Islet precursor cell (in vitro differentiated cells): Measurements from ENCODE around the gene ELK1.

ENCODE experiments used
- DNase-seq: peaks from one replicate; pipeline ENCODE4 v3.0.0-alpha.2; 2018

The ELK1 gene

DNA sequence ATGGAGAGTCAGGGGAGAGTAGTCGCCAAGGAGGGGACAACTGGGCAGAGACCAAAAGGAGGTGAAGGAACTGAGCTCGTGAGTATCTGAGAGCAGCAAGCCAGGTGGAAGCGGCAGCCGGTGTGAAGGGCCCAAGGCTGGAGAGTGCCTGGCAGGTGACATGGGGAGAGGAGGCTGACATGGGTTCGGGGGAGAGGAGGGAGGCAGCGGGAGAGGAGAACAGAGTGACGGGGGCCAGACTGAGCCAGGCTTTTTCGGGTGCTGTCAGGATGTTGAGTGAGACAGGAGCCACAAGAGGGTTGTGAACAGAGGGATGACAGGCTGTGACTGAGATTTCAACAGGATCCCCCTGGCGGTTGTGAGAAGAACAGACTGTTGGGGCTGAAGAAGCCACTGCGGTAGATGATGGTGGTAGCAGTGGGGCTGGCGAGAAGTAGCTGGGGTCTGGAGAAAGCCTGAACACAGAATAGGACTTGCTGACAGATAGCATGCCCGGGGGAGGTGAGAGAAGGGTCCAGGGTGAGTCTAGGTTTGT is 5.7 kb downstream of the ELK1 start:
- DNase-seq, result peak; percentile 68

- no peak for DNase-seq
Observed at GRCh38 chrX:47643926-47644325, 6.4 kb downstream of the ELK1 start.

- DNase-seq, result no peak
Observed at GRCh38 chrX:47638816-47639215, 11.5 kb downstream of the ELK1 start.

DNA sequence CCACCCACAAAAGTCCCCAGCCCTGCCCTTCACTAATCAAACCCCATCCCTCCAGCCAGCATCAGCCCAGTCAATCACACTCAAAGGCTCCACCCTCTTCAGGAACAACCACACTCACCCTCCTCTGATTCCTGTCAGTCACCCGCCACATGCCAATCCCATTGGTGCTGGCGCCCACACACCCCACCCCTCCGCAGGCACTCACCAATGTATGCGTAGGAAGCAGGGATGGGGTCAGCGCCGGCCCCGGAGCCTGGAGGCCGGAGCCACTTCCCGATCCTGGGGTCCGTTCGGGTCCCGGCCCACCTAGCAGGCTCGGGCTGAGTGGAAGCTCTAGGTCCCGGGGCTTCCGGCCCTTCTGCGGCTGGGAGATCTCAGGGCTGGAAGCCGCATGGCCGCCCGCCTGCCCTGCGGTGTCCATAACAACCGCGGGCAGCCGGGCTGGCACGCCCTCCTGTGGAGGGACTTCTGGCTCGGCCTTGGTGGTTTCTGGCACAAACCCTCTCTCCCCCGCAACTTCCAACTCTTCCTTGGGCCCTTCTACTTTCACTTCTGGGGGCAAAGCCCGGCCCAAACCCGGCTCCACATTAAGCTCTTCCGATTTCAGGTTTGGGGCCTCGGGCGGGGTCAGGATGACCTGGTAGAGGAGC is 12.7 kb downstream of the ELK1 start:
- peak; percentile 87 for DNase-seq

GRCh38 chrX:47634871-47635575 is 15.3 kb downstream of the ELK1 start:
- DNase-seq, result no peak

DNA sequence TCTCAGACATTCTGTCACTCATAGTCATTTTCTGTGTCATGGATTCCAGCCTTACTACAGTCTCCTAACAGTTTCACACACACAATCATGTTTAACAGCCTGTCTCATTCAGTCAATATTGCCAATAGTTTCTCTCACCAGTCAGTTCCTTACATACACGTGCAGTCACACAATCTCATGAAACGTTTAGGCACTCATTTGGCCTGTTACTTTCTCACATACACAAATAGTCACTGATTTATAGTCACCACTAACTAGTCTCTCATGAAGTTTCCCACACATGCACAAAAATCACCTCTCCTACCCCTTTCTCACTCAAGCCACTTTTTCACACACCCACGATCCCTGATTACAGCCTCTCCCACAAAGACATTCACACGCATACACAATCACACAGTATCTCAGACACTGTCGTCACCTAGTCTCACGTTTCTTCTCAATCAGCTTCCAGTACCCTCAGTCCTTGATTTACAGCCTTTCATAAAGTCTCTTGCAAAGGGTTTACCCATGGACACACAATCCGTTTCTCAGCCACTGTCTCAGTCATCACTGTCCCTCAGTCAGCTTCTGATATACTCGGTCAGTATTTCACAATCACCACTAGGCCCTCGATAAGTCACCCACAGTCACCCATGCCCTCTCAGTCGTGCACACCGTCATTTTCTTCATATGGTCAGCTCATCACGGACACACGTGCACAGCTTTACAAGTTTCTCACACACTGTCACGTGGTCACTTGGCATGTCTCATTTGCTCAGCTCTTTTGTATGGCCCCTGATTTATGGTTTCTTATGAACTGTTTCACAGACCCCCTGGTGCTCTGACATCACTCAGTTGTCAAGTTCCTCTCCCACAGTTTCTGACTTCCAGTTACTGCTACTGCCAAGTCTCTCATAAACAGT is 16.4 kb downstream of the ELK1 start:
- DNase-seq, result no peak

DNA sequence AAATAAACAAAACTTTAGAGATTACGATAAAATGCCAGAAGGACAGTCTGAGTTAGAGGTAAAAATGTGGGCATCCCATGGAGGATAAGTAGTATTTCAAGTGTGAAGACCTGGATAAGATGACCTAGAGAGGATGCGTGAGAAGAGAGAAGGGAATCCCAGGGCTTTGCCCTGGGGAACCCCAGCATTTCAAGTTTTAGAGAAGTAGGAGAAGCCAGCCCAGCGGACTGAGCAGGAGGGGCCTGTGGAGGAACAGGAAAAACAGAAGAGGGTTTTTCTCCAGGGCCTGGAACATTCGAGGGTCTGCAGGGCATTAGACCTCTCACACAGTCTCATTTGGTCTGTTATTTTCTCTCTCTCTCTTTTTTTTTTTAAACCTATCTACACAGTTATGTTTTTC is 17.7 kb downstream of the ELK1 start:
- no peak for DNase-seq

DNA sequence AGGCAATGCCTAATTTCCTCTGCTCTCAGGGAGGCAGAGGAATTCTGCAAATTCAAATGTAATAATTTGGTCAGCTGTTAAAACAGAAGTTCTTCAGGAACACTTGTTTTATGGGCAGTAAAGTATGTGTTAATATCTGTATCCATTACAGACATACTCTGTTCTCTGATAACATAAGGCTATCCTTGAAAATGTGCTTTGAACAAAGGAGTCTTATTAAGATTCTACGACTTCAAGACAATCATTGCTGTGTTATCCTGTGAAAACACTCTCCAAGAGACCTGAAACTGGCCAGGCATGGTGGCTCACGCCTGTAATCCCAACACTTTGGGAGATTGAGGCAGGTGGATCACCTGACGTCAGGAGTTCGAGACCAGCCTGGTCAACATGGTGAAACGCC is 18.7 kb downstream of the ELK1 start:
- DNase-seq, result no peak

- no peak for DNase-seq
Observed at GRCh38 chrX:47629419-47630200, 20.8 kb downstream of the ELK1 start, which contains the start of gene CFP. CFP (minus strand) TSS chrX:47629930; CDS start chrX:47629844, 86 bp downstream.

- DNase-seq, result no peak
Observed at GRCh38 chrX:47628982-47629381, 21.4 kb downstream of the ELK1 start.

DNA sequence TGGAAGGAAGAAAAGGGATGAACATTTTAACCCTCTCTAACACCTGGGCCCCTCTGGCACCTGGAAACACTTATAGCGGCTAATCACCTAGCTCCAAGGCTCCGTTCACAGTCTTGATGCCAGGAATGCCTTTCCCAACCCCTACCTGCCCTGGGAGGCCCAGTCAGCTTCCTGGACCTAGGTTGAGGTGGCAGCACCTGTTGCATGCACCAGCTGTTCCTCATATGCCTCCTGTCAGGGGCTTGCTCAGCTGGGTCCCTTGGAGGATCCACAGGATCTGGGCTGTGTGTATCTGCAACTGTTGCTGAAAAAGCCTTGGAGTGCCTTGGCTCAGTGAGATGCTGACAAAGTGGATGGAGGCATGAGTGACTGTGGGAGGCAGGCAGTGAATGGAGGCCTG is 25.0 kb downstream of the ELK1 start:
- no peak for DNase-seq

DNA sequence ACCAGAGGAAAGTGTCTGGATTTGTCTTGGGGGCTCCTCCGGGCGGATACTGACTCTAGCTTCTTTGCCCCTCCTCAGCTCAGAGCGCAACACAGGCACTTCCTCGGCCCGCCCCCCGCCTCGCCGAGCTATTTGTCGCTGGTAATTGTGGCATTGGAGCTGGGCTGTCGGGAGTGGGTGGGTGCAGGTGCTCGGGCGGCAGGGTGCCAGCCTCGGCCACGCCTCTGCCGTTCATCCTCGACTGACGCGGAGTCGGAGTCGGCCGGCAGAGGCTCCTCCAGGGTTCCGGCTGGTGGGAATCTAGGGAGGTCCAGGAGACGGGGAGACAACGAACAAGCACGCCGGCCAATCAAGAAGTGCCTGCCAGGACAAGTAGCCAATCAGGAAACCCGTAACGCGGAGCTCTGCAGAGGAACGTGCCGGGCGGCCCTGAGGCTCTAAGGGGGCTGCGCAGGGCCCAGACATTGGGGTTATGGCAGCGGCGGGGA is 26.8 kb downstream of the ELK1 start:
- DNase-seq, result peak; percentile 90

DNA sequence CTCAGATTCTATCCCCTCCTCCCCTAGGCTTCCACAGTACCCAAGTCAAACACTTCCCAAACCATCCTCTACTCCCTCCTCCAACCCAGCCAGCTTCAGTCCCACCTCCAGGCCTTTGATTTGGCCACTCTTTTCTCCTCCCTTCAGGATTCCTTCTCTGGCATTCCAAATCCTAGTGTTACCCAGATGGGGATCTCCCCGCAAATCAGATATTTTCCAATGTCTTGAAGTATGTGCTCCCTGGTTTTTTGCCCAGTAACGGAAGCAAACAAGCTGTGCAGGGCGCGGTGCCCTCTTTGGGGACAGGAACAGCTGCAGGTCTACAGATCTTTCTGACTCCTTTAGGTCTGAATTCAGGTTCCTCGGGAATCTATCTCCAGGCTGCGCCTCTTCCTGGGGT is 28.5 kb downstream of the ELK1 start:
- DNase-seq, result peak; percentile 18

DNA sequence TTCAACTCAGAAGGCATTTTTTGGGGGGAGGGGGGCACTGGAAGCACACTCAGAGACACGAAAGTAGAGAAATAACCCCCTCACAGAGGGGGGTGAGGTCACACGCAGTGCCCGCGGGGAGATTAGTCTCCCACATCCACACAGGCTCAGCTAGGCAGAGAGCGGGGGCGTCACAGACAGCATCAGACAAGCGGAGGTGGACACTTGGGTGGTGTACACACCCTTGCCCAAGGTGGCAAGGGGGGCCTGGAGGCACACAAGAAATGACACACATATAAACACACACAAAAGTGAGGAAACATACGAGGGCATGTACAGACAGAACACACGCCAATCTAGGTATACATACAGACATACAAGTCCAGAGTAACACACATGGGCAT is 30.1 kb downstream of the ELK1 start:
- DNase-seq, result peak; percentile 28

DNA sequence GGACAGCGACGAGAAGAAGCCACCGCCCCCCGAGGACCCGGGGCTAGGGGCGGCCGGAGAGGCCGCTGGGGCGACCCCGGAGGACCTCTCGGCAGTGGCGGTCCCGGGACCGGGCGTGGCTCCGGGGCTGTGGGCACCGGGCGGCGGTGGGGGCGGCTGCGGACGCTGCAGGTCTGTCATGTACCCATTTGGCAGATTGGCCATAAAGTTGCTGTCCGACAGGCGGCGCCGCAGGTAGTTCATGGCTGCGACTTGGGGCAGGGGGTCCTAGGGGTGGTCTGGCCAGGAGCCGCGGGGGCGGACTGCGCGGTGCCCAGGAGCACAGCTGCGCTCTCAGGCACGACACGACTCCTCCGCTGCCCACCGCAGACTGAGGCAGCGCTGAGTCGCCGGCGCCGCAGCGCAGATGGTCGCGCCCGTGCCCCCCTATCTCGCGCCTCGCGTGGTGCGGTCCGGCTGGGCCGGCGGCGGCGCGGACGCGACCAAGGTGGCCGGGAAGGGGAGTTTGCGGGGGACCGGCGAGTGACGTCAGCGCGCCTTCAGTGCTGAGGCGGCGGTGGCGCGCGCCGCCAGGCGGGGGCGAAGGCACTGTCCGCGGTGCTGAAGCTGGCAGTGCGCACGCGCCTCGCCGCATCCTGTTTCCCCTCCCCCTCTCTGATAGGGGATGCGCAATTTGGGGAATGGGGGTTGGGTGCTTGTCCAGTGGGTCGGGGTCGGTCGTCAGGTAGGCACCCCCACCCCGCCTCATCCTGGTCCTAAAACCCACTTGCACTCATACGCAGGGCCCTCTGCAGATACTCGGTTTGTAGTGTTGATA is 30.7 kb downstream of the ELK1 start, which contains the start of gene SYN1:
SYN1 (minus strand) TSS at position 372 of the 817 bp plus-strand sequence; CDS start at position 243, 129 bp downstream.
- peak; percentile 83 for DNase-seq

DNA sequence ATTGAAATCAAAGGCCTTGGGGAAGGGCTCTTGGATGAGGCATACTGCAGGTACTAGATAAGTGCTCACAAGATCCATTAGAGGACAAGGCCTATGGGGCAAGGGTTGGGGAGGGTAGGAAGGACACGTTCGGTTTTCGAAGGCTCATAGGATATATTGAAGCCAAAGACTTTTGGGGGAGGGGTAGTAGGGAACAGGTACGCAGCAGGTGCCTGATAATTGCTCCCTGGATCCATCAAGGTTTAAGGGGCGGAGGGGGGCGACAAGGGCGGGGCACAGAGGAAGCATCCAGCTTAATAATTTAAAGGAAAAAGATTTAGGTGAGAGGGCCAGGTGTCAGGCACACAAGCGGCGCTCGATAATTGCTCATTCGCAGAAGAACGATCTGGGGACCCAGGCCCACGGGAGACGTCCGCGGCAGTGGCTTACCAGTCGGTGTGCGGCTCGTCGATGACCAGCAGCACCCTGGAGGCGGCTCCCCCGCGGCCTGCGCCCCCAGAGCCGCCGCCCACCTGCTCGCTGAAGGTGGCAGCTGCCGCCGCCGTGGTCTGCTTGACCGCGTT is 31.4 kb downstream of the ELK1 start:
- DNase-seq, result peak; percentile 50

- DNase-seq, result peak; percentile 28
Observed at GRCh38 chrX:47614618-47615017, 35.7 kb downstream of the ELK1 start.

GRCh38 chrX:47613082-47613481 is 37.3 kb downstream of the ELK1 start:
- no peak for DNase-seq

DNA sequence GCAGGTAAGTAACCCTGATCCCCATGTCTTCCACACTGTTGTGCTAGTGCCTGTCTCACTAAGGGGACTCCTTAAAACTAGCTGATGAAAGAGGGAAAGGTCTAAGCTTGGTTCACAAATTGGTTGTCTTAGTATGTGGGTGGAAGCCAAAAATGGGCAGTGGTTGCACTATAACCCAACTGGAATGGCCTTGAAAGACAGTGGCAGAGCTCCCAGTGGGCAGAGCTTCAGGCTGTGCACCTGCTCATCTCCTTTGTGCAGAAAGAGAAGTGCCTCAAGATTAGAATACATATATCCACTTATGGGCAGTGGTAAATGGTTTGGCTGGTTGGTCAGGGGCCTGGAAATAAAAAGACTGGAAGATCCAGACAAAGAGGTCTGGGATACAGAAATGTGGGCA is 37.9 kb downstream of the ELK1 start:
- DNase-seq, result no peak

DNA sequence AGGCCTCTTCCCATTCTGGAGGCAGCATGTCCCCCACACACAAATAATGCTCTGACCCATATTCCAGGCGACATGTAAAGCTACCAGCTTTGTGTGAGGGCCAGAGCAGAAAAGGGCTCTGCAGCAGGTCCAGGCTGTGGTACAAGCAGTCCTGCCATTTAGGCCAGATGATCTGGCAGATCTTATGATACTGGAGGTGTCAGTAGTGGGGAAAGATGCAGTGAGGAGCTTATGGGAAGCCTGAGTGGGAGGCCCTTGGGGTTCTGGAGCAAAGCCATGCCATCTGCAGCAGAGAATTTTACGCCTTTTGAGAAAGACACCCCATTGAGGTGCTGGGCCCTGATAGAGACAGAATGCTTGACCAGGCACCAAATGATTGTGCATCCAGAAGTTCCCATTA is 38.4 kb downstream of the ELK1 start:
- DNase-seq, result peak; percentile 14

GRCh38 chrX:47611489-47611888 is 38.9 kb downstream of the ELK1 start:
- DNase-seq, result no peak
